Suprapubic skin (tissue), 4 donors: ENCODE data around the gene FAM222A. TPM values are rescaled to one million over a fixed set of nuclear protein-coding genes. Genes with fewer than 3 reads are reported as not detected.

Source experiments
- DNase-seq, 2 donors: peaks; one replicate each; pipeline ENCODE4 v3.0.0-alpha.2; 2019; ENCODE audit warnings: low spot score in 2 of 2
- H3K27ac ChIP-seq: fragments of 200-600 bp; sonication (generic); one replicate; pipeline ENCODE4 v1.5.1; 2019
- H3K27me3 ChIP-seq: fragments of 200-600 bp; sonication (generic); one replicate; pipeline ENCODE4 v1.5.1; 2019
- H3K36me3 ChIP-seq: fragments of 200-600 bp; sonication (generic); one replicate; pipeline ENCODE4 v1.5.1; 2019
- H3K4me1 ChIP-seq: fragments of 200-600 bp; sonication (generic); one replicate; pipeline ENCODE4 v1.5.1; 2019
- H3K4me3 ChIP-seq: fragments of 200-600 bp; sonication (generic); one replicate; pipeline ENCODE4 v1.5.1; 2019; ENCODE audit warnings: mild to moderate bottlenecking
- H3K9me3 ChIP-seq: fragments of 200-600 bp; sonication (generic); one replicate; pipeline ENCODE4 v1.5.1; 2019
- EP300 ChIP-seq: sonication (generic); formaldehyde crosslinking; IDR thresholded peaks from one replicate; pipeline ENCODE4 v1.6.1; 2017; ENCODE audit warnings: antibody characterized with exemption
- POLR2A ChIP-seq, 2 donors: fragments of 450-650 bp; IDR thresholded peaks; one replicate each; pipeline ENCODE4 v1.6.1; 2017; ENCODE audit warnings: antibody characterized with exemption in 2 of 2, mild to moderate bottlenecking in 2 of 2, moderate library complexity in 2 of 2
- POLR2AphosphoS5 ChIP-seq, 3 donors: sonication (generic); formaldehyde crosslinking; IDR thresholded peaks; one replicate each; pipeline ENCODE4 v1.6.1; 2017; ENCODE audit warnings: antibody characterized with exemption in 3 of 3
- WGBS: methylation state at CpG from one replicate; pipeline ENCODE4 v1.1.5; 2018; 5-methylcytosine and 5-hydroxymethylcytosine counted together
- total RNA-seq, 4 donors: library from RNA; depleted of rRNA; stranded (reverse); fragments of >200 nt; gene quantifications; one replicate each; pipeline ENCODE4 v1.1.0, GENCODE V29; 2016
- TF ChIP-seq, protein P1 (sequence below), 2 donors: fragments of 200-600 bp in 1 of 2; fragments of 450-650 bp in 1 of 2; sonication (generic) in 1 of 2; IDR thresholded peaks; one replicate each; pipeline ENCODE4 v1.5.1; 2016 to 2019; ENCODE audit warnings: antibody characterized with exemption in 2 of 2, mild to moderate bottlenecking in 1 of 2, moderate library complexity in 1 of 2

Gene FAM222A
- total RNA-seq, 4 donors from 2014 or later: 3.9 to 8.5 (median 6.6) TPM

DNA sequence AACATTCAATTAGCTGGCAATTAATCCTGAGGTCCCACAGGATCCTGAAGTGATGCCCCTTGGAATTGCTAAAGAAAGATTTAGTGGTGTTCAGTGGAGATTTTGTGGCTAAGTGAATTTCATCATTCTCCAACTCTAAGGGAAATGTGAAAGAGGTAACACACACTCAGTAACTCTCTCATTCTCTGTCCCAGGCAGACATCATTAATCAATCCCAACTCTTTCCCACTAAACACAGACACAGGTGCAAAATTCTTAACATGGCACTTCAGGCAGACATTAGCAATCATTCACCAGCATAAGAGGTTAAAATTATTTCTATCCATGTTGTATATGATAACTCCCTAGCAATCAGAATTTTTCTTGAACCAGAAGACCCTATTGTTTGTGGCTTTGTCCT is 79.4 kb downstream of the FAM222A start:
- no peak for DNase-seq
- H3K4me3 ChIP-seq: no peak overlapping the region
- H3K27me3 ChIP-seq: no peaks in the 10 kb centered on the region
- no peaks in the 10 kb centered on the region for H3K9me3 ChIP-seq
- TF ChIP-seq EP300: no peak
- no peak for TF ChIP-seq POLR2AphosphoS5 (IDR thresholded peaks at IDR 0.05)
- TF ChIP-seq, protein P1, sequence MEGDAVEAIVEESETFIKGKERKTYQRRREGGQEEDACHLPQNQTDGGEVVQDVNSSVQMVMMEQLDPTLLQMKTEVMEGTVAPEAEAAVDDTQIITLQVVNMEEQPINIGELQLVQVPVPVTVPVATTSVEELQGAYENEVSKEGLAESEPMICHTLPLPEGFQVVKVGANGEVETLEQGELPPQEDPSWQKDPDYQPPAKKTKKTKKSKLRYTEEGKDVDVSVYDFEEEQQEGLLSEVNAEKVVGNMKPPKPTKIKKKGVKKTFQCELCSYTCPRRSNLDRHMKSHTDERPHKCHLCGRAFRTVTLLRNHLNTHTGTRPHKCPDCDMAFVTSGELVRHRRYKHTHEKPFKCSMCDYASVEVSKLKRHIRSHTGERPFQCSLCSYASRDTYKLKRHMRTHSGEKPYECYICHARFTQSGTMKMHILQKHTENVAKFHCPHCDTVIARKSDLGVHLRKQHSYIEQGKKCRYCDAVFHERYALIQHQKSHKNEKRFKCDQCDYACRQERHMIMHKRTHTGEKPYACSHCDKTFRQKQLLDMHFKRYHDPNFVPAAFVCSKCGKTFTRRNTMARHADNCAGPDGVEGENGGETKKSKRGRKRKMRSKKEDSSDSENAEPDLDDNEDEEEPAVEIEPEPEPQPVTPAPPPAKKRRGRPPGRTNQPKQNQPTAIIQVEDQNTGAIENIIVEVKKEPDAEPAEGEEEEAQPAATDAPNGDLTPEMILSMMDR (IDR thresholded peaks at IDR 0.05): no peak
- TF ChIP-seq POLR2A (IDR thresholded peaks at IDR 0.05): no peak
- peaks cover 20% of the 10 kb centered on the region for H3K36me3 ChIP-seq
- H3K27ac ChIP-seq: no peak overlapping the region
- no peaks in the 10 kb centered on the region for H3K4me1 ChIP-seq

DNA sequence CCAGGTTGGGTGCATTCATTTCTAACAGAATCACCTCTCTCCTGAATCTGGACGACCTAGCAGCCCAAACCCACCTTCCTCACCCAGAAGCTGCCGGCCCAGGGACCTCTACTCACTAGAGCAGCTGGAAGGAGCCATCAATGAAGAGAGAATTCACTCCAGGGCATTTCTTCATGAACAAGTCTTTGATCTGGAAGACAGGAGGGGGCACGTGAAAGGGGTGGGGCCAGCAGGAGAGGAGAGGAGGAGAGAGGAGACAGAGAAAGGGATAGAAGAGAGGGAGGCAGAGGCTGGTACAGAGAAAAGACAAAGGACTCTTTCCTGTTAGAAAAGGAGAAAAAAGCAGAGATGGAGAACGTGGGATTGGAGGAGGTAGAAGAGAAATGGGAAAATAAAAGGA is 79.8 kb downstream of the FAM222A start:
- no peaks in the 10 kb centered on the region for H3K4me1 ChIP-seq
- TF ChIP-seq, protein P1 (IDR thresholded peaks at IDR 0.05): no peak
- no peak for TF ChIP-seq POLR2A (IDR thresholded peaks at IDR 0.05)
- no peak for TF ChIP-seq EP300
- no peak for TF ChIP-seq POLR2AphosphoS5 (IDR thresholded peaks at IDR 0.05)
- DNase-seq: no peak
- no peak overlapping the region for H3K4me3 ChIP-seq
- H3K27me3 ChIP-seq: no peaks in the 10 kb centered on the region
- H3K36me3 ChIP-seq: peaks cover 18% of the 10 kb centered on the region
- no peaks in the 10 kb centered on the region for H3K9me3 ChIP-seq
- H3K27ac ChIP-seq: no peak overlapping the region
- 53% methylated on average over 4 of the region's 4 CpGs for WGBS

DNA sequence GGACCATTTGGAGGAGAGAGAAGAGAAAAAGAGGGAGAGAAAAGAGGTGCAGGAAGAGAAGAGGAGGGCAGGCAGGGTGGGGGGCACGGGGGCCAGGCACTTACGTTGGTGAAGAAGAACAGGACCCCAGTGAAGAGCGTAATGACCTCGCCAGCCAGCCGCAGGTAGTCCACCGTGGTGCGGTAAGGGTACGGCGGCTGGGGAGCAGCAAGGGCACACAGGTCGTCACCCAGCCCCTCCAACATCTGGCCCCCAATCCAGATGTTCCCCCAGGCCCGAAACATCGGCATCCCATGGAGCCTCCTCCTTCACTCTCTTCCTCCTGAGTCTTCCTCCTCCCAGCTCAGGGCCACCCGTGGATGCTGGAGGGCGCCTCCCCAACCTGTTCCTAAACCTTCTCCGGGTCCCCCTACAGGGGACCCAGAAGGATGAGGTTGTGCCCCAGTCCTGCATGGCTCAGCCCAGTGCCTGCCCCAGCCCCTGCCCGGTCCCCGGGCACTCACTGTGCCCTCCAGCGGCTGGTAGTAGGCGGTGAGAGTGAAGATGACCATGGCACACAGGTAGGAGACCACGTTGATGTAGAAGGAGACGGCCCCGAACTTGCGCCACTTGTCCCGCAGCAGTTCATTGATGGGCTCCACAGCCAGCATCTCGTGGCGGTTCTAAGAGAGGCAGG is 80.3 kb downstream of the FAM222A start:
- WGBS: 91% methylated on average over 26 of the region's 26 CpGs
- no peak for DNase-seq
- H3K27me3 ChIP-seq: no peaks in the 10 kb centered on the region
- no peaks in the 10 kb centered on the region for H3K4me1 ChIP-seq
- no peak overlapping the region for H3K27ac ChIP-seq
- H3K4me3 ChIP-seq: no peak overlapping the region
- H3K9me3 ChIP-seq: no peaks in the 10 kb centered on the region
- H3K36me3 ChIP-seq: peaks cover 19% of the 10 kb centered on the region
- TF ChIP-seq EP300 (no peak), POLR2AphosphoS5 (IDR thresholded peaks at IDR 0.05) (no peak), POLR2A (IDR thresholded peaks at IDR 0.05) (no peak)
- TF ChIP-seq, protein P1 (IDR thresholded peaks at IDR 0.05): no peak

DNA sequence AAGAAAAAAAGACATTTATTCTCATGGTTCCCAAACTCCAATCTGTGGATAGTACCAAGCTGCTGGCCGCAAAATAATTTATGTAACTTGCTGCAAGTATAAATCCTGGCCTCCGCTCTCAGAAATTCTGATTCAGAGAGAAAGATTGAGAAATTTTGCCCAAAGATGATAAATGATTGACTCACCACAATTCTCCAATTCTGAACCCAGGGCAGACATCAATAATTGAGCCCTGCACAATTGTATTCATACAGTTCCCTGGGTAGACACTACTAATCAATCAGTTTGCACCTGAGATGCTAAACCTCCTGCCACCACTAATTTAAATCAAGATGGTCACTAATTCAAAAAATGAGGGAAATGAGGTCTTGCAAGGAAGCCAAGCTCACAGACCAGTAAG is 81.4 kb downstream of the FAM222A start:
- 97% methylated on average over 2 of the region's 2 CpGs for WGBS
- H3K36me3 ChIP-seq: peaks cover 15% of the 10 kb centered on the region

DNA sequence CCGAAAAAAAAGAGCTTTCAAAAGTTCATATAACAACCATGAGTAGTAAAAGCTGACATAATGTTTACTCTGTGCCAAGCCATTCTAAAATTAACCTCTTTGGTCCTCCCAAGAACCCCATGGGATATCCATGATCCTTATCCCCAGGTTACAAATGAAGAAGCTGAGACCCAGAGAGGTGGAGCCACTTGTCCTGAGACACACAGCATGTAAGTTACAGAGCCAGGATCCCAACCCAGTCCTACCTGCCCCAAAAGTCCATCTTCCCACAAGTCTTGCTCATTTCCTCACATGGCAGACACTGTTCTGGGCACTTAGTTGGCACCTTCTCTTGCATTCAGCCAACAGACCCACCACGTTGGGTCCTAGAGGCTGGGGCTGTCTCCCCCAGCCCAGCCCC is 82.4 kb downstream of the FAM222A start:
- Histone ChIP-seq H3K27ac (no peak overlapping the region), H3K4me1 (no peaks in the 10 kb centered on the region), H3K9me3 (no peaks in the 10 kb centered on the region), H3K27me3 (no peaks in the 10 kb centered on the region), H3K36me3 (peaks cover 17% of the 10 kb centered on the region), H3K4me3 (no peak overlapping the region)
- TF ChIP-seq POLR2A (IDR thresholded peaks at IDR 0.05): no peak
- no peak for TF ChIP-seq POLR2AphosphoS5 (IDR thresholded peaks at IDR 0.05)
- TF ChIP-seq, protein P1 (IDR thresholded peaks at IDR 0.05): no peak
- no peak for TF ChIP-seq EP300
- 81% methylated on average over 2 of the region's 2 CpGs for WGBS
- no peak for DNase-seq

More for the DNA sequence above, 81.4 kb downstream of the FAM222A start:
- no peak overlapping the region for H3K4me3 ChIP-seq
- no peak for TF ChIP-seq POLR2A (IDR thresholded peaks at IDR 0.05)
- no peaks in the 10 kb centered on the region for H3K4me1 ChIP-seq
- DNase-seq: no peak
- no peaks in the 10 kb centered on the region for H3K27me3 ChIP-seq
- no peak overlapping the region for H3K27ac ChIP-seq
- H3K9me3 ChIP-seq: no peaks in the 10 kb centered on the region
